Astrocyte (in vitro differentiated cells and primary cell): ENCODE measurements around the gene SMIM20. TPM values are rescaled to one million over a fixed set of nuclear protein-coding genes. Genes with fewer than 3 reads are reported as not detected.

Experiments
- DNase-seq: peaks from one replicate; pipeline ENCODE4 v3.0.0-alpha.2; 2010; ENCODE audit warnings: low read depth
- FAIRE-seq: peaks from 2 replicates; lab custom pipeline; 2011; peaks lifted over from hg19 to GRCh38; lab: Jason Lieb, UNC
- H2AFZ ChIP-seq: 2 replicates; pipeline ENCODE4 v1.6.0; 2012; ENCODE audit warnings: low read depth, low read length, inconsistent platforms
- H3K27ac ChIP-seq: 2 replicates; pipeline ENCODE4 v1.5.1; 2011; ENCODE audit warnings: low read depth, low read length, inconsistent platforms
- H3K27me3 ChIP-seq: 2 replicates; pipeline ENCODE4 v1.6.0; 2011; ENCODE audit warnings: low read length, inconsistent platforms; ENCODE audit not compliant: insufficient read depth
- H3K36me3 ChIP-seq: 2 replicates; pipeline ENCODE4 v1.5.1; 2011; ENCODE audit warnings: low read length, inconsistent platforms; ENCODE audit not compliant: insufficient read depth
- H3K4me1 ChIP-seq: 2 replicates; pipeline ENCODE4 v1.5.1; 2011; ENCODE audit warnings: low read length, inconsistent platforms; ENCODE audit not compliant: insufficient read depth
- H3K4me2 ChIP-seq: 2 replicates; pipeline ENCODE4 v1.6.0; 2012; ENCODE audit warnings: low read length, inconsistent platforms
- H3K4me3 ChIP-seq: 2 replicates; pipeline ENCODE4 v1.5.1; 2011; ENCODE audit warnings: low read depth, mild to moderate bottlenecking, low read length, inconsistent platforms; ENCODE audit not compliant: insufficient read depth
- H3K79me2 ChIP-seq: 2 replicates; pipeline ENCODE4 v1.6.0; 2012; ENCODE audit warnings: mild to moderate bottlenecking, low read length, inconsistent platforms; ENCODE audit not compliant: insufficient read depth
- H3K9ac ChIP-seq: 2 replicates; pipeline ENCODE4 v1.6.0; 2012; ENCODE audit warnings: mild to moderate bottlenecking, low read length, inconsistent platforms
- H3K9me3 ChIP-seq: 2 replicates; pipeline ENCODE4 v1.5.1; 2012; ENCODE audit warnings: low read depth, mild to moderate bottlenecking, low read length, inconsistent platforms; ENCODE audit not compliant: insufficient read depth
- H4K20me1 ChIP-seq: 2 replicates; pipeline ENCODE4 v1.6.0; 2012; ENCODE audit warnings: low read length, inconsistent platforms; ENCODE audit not compliant: insufficient read depth
- H3K27ac Mint-ChIP-seq: one replicate; pipeline ENCODE4 v1.8.0; 2021; ENCODE audit warnings: mild to moderate bottlenecking, mixed read lengths; ENCODE audit not compliant: unreplicated experiment
- H3K27me3 Mint-ChIP-seq: one replicate; pipeline ENCODE4 v1.8.0; 2021; ENCODE audit warnings: low read depth, mixed read lengths; ENCODE audit not compliant: unreplicated experiment
- H3K36me3 Mint-ChIP-seq: one replicate; pipeline ENCODE4 v1.8.0; 2021; ENCODE audit warnings: low read depth, mixed read lengths; ENCODE audit not compliant: unreplicated experiment
- H3K4me1 Mint-ChIP-seq: one replicate; pipeline ENCODE4 v1.8.0; 2021; ENCODE audit warnings: low read depth, mixed read lengths; ENCODE audit not compliant: unreplicated experiment
- H3K4me3 Mint-ChIP-seq: one replicate; pipeline ENCODE4 v1.8.0; 2021; ENCODE audit warnings: mild to moderate bottlenecking, moderate library complexity, mixed read lengths; ENCODE audit not compliant: unreplicated experiment
- H3K9me3 Mint-ChIP-seq: one replicate; pipeline ENCODE4 v1.8.0; 2021; ENCODE audit warnings: mild to moderate bottlenecking, mixed read lengths; ENCODE audit not compliant: unreplicated experiment
- EZH2 ChIP-seq: IDR thresholded peaks from 2 replicates; pipeline ENCODE4 v1.6.1; 2012; ENCODE audit warnings: mild to moderate bottlenecking, low read length, inconsistent platforms; ENCODE audit not compliant: insufficient read depth
- total RNA-seq: library from RNA; stranded (reverse); gene quantifications from 2 replicates; pipeline ENCODE4 v1.2.1, GENCODE V29; 2021
- TF ChIP-seq, protein P1 (sequence below): IDR thresholded peaks from 2 replicates; pipeline ENCODE4 v1.5.1; 2011; ENCODE audit warnings: low read depth, mild to moderate bottlenecking, inconsistent platforms, low read length, moderate library complexity; ENCODE audit not compliant: insufficient read depth

Gene SMIM20
- total RNA-seq, 1 donor from 2014 or later, result 19.4 TPM

- FAIRE-seq, result no peak
Observed at GRCh38 chr4:25879991-25880651, 33.9 kb upstream of the SMIM20 start.

DNA sequence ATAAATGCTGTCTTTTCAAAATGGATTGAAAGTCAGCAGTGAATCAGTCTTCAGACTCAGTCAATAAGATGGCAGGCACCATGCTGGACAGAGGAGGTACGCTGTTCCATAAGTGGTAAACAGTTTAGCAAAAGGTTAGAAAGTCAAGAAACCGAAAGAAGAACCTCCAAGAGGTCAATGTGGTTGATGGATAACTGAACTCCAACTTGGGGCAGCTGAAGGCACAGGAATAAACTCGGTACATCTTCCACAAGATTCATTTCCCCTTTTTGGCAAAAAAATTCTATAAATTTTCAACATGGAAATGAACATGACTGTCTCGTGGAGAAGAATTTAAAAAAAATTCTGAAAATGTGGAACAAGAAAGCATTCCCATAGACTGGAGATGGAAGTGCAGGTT lies 32.8 kb upstream of the SMIM20 start:
- Histone ChIP-seq H3K4me2 (no peak overlapping the region), H3K27me3 (no peaks in the 10 kb centered on the region), H2AFZ (no peak overlapping the region), H3K4me1 (peaks cover 17% of the 10 kb centered on the region), H4K20me1 (no peaks in the 10 kb centered on the region), H3K9me3 (no peaks in the 10 kb centered on the region), H3K9ac (no peak overlapping the region), H3K4me3 (no peak overlapping the region), H3K79me2 (no peaks in the 10 kb centered on the region), H3K36me3 (no peaks in the 10 kb centered on the region), H3K27ac (no peak overlapping the region)
- H3K36me3 Mint-ChIP-seq, result no peaks in the 10 kb centered on the region
- no peak overlapping the region for H3K4me3 Mint-ChIP-seq
- peaks cover 5% of the 10 kb centered on the region for H3K27me3 Mint-ChIP-seq
- peaks cover 11% of the 10 kb centered on the region for H3K4me1 Mint-ChIP-seq
- DNase-seq, result no peak
- FAIRE-seq, result no peak
- H3K9me3 Mint-ChIP-seq, result peaks cover 3% of the 10 kb centered on the region
- no peak overlapping the region for H3K27ac Mint-ChIP-seq
- TF ChIP-seq, protein P1, sequence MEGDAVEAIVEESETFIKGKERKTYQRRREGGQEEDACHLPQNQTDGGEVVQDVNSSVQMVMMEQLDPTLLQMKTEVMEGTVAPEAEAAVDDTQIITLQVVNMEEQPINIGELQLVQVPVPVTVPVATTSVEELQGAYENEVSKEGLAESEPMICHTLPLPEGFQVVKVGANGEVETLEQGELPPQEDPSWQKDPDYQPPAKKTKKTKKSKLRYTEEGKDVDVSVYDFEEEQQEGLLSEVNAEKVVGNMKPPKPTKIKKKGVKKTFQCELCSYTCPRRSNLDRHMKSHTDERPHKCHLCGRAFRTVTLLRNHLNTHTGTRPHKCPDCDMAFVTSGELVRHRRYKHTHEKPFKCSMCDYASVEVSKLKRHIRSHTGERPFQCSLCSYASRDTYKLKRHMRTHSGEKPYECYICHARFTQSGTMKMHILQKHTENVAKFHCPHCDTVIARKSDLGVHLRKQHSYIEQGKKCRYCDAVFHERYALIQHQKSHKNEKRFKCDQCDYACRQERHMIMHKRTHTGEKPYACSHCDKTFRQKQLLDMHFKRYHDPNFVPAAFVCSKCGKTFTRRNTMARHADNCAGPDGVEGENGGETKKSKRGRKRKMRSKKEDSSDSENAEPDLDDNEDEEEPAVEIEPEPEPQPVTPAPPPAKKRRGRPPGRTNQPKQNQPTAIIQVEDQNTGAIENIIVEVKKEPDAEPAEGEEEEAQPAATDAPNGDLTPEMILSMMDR, result no peak
- no peak for TF ChIP-seq EZH2

More at GRCh38 chr4:25879991-25880651, 33.9 kb upstream of the SMIM20 start:
- DNase-seq, result peak; percentile 19
- H4K20me1 ChIP-seq, result no peaks in the 10 kb centered on the region
- Mint-ChIP-seq H3K4me3 (no peak overlapping the region), H3K27ac (no peak overlapping the region), H3K27me3 (peaks cover 5% of the 10 kb centered on the region), H3K36me3 (no peaks in the 10 kb centered on the region), H3K9me3 (peaks cover 3% of the 10 kb centered on the region), H3K4me1 (peaks cover 11% of the 10 kb centered on the region)
- H2AFZ ChIP-seq, result no peak overlapping the region
- no peak overlapping the region for H3K4me3 ChIP-seq
- H3K4me1 ChIP-seq, result peaks cover 16% of the 10 kb centered on the region
- no peak overlapping the region for H3K4me2 ChIP-seq
- H3K36me3 ChIP-seq, result no peaks in the 10 kb centered on the region
- no peaks in the 10 kb centered on the region for H3K79me2 ChIP-seq
- TF ChIP-seq, protein P1, result no peak
- no peak for TF ChIP-seq EZH2
- H3K9me3 ChIP-seq, result no peaks in the 10 kb centered on the region
- no peak overlapping the region for H3K27ac ChIP-seq
- no peak overlapping the region for H3K9ac ChIP-seq
- no peaks in the 10 kb centered on the region for H3K27me3 ChIP-seq

DNA sequence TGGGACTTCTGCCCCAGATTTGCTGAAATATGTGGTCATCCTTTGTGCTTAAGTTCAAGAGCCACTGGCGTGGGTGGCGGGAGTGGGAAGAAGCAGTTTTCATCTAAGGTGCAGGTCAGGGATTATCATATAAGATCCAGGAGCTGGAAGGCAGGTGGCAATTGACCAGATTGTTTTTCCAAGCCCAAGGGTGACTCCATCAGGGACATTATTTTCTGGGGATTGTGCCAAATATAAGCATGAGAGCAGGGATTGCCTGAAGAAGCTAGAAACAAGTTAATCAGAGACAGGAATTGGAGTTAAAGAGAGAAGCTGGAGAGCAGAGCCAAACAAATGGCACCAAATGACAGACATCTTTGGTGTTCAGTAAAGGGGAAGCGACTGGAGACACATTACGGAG lies 31.8 kb upstream of the SMIM20 start:
- TF ChIP-seq EZH2, result no peak
- TF ChIP-seq, protein P1, result no peak
- Mint-ChIP-seq H3K27ac (no peak overlapping the region), H3K4me3 (no peak overlapping the region), H3K4me1 (peaks cover 11% of the 10 kb centered on the region), H3K36me3 (no peaks in the 10 kb centered on the region), H3K9me3 (no peaks in the 10 kb centered on the region), H3K27me3 (peaks cover 8% of the 10 kb centered on the region)
- DNase-seq (no peak), FAIRE-seq (no peak)
- no peak overlapping the region for H3K4me3 ChIP-seq
- H3K9me3 ChIP-seq, result no peaks in the 10 kb centered on the region
- no peak overlapping the region for H3K27ac ChIP-seq
- H3K4me1 ChIP-seq, result peaks cover 17% of the 10 kb centered on the region
- no peaks in the 10 kb centered on the region for H3K27me3 ChIP-seq
- H3K4me2 ChIP-seq, result no peak overlapping the region
- no peaks in the 10 kb centered on the region for H3K36me3 ChIP-seq
- no peak overlapping the region for H2AFZ ChIP-seq
- no peaks in the 10 kb centered on the region for H4K20me1 ChIP-seq
- no peaks in the 10 kb centered on the region for H3K79me2 ChIP-seq
- no peak overlapping the region for H3K9ac ChIP-seq
